NCI-H1417 (cell line): ENCODE data around the gene PRKD2.

Source experiments
- DNase-seq, 3 experiments: peaks; one replicate each; lab custom pipeline; 2025; lab: John Stamatoyannopoulos, UW

PRKD2 gene

GRCh38 chr19:46704379-46705076, 12.4 kb downstream of the PRKD2 start:
- peak in 2 of 3 experiments; percentile 16 to 58 for DNase-seq

GRCh38 chr19:46700704-46701103, 16.2 kb downstream of the PRKD2 start:
- no peak for DNase-seq

- no peak for DNase-seq
These were observed 18.3 kb downstream of the PRKD2 start for GRCh38 chr19:46698395-46699321.

GRCh38 chr19:46697204-46697960, 19.5 kb downstream of the PRKD2 start:
- DNase-seq = peak in 1 of 3 experiments; percentile 96

GRCh38 chr19:46696866-46697203, 20.1 kb downstream of the PRKD2 start:
- no peak for DNase-seq

- no peak for DNase-seq
These were observed 20.9 kb downstream of the PRKD2 start for GRCh38 chr19:46696052-46696451.

GRCh38 chr19:46693760-46694159, 23.2 kb downstream of the PRKD2 start:
- DNase-seq = no peak

- DNase-seq = no peak
These were observed 23.8 kb downstream of the PRKD2 start for GRCh38 chr19:46692918-46693722.

GRCh38 chr19:46691948-46692347, 25.0 kb downstream of the PRKD2 start:
- DNase-seq = no peak

- DNase-seq = no peak
These were observed 25.8 kb downstream of the PRKD2 start for GRCh38 chr19:46691104-46691503.

GRCh38 chr19:46689358-46689757, 27.6 kb downstream of the PRKD2 start:
- DNase-seq = no peak

GRCh38 chr19:46687438-46688145, 29.3 kb downstream of the PRKD2 start:
- DNase-seq = no peak

- no peak for DNase-seq
These were observed 31.7 kb downstream of the PRKD2 start for GRCh38 chr19:46685189-46685588.

- DNase-seq = no peak
These were observed 38.7 kb downstream of the PRKD2 start for GRCh38 chr19:46678110-46678732.

GRCh38 chr19:46674416-46675178, 42.3 kb downstream of the PRKD2 start:
- DNase-seq = peak in 1 of 3 experiments; percentile 13

GRCh38 chr19:46670813-46671212, 46.1 kb downstream of the PRKD2 start:
- no peak for DNase-seq

GRCh38 chr19:46668662-46669061, 48.3 kb downstream of the PRKD2 start:
- DNase-seq = no peak

- DNase-seq = no peak
These were observed 51.8 kb downstream of the PRKD2 start for GRCh38 chr19:46665072-46665471.

GRCh38 chr19:46661735-46662592, 55.0 kb downstream of the PRKD2 start:
- DNase-seq = peak; percentile 76 to 90 (median 87)
